PC-3 (cell line): Measurements from ENCODE around the gene GGT5.
"Not testable (repeated sequence)": the region's sequence is repeated elsewhere in the genome, so short reads cannot be mapped to it uniquely, and the experiment has no call there.

Experiments used
- EZH2 ChIP-seq: fragments of 300-600 bp; sonication (generic); IDR thresholded peaks from one replicate; pipeline ENCODE4 v1.6.1; 2017; ENCODE audit warnings: antibody characterized with exemption, mild to moderate bottlenecking, low read length; ENCODE audit not compliant: unreplicated experiment
- EZH2phosphoT487 ChIP-seq: fragments of 300-600 bp; sonication (generic); IDR thresholded peaks from 2 replicates; pipeline ENCODE4 v1.6.1; 2018; ENCODE audit warnings: mild to moderate bottlenecking, antibody characterized with exemption, low read length, borderline replicate concordance
- TF ChIP-seq, protein P1 (sequence below): fragments of 300-600 bp; sonication (generic); conservative IDR thresholded peaks from 2 replicates; pipeline ENCODE4 v1.5.1; 2017; ENCODE audit warnings: antibody characterized with exemption, low read depth, mild to moderate bottlenecking, low read length

DNA sequence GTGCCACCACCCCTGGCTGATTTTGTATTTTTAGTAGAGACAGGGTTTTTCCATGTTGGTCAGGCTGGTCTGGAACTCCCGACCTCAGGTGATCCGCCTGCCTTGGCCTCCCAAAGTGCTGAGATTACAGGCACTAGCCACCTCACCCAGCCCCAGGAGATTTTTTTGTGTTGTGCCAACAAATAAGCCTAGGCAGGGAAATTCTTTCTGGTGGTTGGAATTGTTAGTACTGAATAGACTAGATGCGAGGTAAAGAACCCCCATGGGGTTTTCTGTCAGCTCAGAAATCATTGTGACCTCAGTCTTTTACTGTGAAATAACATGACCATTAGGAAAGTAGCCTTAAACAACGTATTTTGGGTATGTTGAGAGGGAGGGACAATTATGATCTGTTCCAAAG is 29.0 kb upstream of the GGT5 start:
- not testable (repeated sequence) for TF ChIP-seq EZH2, EZH2phosphoT487
- TF ChIP-seq, protein P1, sequence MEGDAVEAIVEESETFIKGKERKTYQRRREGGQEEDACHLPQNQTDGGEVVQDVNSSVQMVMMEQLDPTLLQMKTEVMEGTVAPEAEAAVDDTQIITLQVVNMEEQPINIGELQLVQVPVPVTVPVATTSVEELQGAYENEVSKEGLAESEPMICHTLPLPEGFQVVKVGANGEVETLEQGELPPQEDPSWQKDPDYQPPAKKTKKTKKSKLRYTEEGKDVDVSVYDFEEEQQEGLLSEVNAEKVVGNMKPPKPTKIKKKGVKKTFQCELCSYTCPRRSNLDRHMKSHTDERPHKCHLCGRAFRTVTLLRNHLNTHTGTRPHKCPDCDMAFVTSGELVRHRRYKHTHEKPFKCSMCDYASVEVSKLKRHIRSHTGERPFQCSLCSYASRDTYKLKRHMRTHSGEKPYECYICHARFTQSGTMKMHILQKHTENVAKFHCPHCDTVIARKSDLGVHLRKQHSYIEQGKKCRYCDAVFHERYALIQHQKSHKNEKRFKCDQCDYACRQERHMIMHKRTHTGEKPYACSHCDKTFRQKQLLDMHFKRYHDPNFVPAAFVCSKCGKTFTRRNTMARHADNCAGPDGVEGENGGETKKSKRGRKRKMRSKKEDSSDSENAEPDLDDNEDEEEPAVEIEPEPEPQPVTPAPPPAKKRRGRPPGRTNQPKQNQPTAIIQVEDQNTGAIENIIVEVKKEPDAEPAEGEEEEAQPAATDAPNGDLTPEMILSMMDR: not testable (repeated sequence)
